ENCODE measurements around the gene CD47.

- TF ChIP-seq POLR2AphosphoS5 (IDR thresholded peaks at IDR 0.05) (no peak), CTCF (IDR thresholded peaks at IDR 0.05) (no peak), POLR2A (IDR thresholded peaks at IDR 0.05) (no peak), EP300 (IDR thresholded peaks at IDR 0.05) (no peak)
Observed at GRCh38 chr3:107993771-107994170, 97.1 kb downstream of the CD47 start.

Data from sigmoid colon (tissue), 4 donors.